ENCODE measurements around the gene GLP1R.

DNA sequence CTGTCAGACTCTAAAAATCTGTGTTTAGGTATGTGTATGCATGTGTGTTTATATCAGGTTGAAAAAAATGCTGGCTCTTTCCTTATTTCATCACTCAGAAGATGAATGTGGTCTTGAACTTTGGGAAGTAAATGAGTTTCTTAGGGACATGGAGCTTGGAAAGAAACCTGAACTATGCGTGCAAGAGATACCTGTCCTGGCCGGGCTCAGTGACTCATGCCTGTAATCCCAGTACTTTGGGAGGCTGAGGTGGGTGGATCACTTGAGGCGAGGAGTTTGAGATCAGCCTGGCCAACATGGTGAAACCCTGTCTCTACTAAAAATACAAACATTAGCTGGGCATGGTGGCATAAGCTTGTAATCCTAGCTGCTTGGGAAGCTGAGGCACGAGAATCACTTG, 4.4 kb upstream of the GLP1R start:
- no peak for TF ChIP-seq CTCF (conservative IDR thresholded peaks at IDR 0.05; ENCODE audit: low read depth, low read length)
- no peak for TF ChIP-seq POLR2A (IDR thresholded peaks at IDR 0.05; ENCODE audit: low read depth, low read length)
- TF ChIP-seq USF2 (IDR thresholded peaks at IDR 0.05; ENCODE audit: low read depth, low read length) = no peak
- TF ChIP-seq RFX5 (IDR thresholded peaks at IDR 0.05; ENCODE audit: low read depth, low read length) = no peak
- TF ChIP-seq MAZ (IDR thresholded peaks at IDR 0.05; ENCODE audit: borderline replicate concordance, low read depth, low read length) = no peak
- TF ChIP-seq MXI1 (IDR thresholded peaks at IDR 0.05; ENCODE audit: borderline replicate concordance, low read depth, low read length) = no peak
